Adrenal gland (tissue), 5 donors: ENCODE data around the gene FURIN.

ENCODE experiments used
- CTCF ChIP-seq, 6 experiments: fragments of 450-650 bp in 4 of 6; fragments of 200-600 bp in 2 of 6; sonication (generic) in 1 of 6; IDR thresholded peaks; 1 replicate in 5 of 6; 2 replicates in 1 of 6; pipeline versions ENCODE4 v1.5.1 to v1.8.0; 2016 to 2021; ENCODE audit warnings: antibody characterized with exemption in 6 of 6, mild to moderate bottlenecking in 2 of 6, moderate library complexity in 1 of 6
- POLR2A ChIP-seq, 2 donors: fragments of 450-650 bp; IDR thresholded peaks; one replicate each; pipeline ENCODE4 v1.6.1; 2017; ENCODE audit warnings: antibody characterized with exemption in 2 of 2, mild to moderate bottlenecking in 2 of 2, moderate library complexity in 1 of 2
- donor health status: DM: no; HTN: no; CAD: no.

GRCh38 chr15:90860450-90860849 is 7.9 kb upstream of the FURIN start:
- TF ChIP-seq CTCF (IDR thresholded peaks at IDR 0.05): no peak
- TF ChIP-seq POLR2A (IDR thresholded peaks at IDR 0.05): no peak
